HG03139 (cell line): Measurements from ENCODE around the gene COL8A1.
"Not testable (repeated sequence)": the region's sequence is repeated elsewhere in the genome, so short reads cannot be mapped to it uniquely, and the experiment has no call there.

Experiments used
- ATAC-seq: cut with Tn5 transposase; IDR thresholded peaks from one replicate; pipeline ENCODE4 v1.9.1; 2021; ENCODE audit not compliant: unreplicated experiment

Gene COL8A1

DNA sequence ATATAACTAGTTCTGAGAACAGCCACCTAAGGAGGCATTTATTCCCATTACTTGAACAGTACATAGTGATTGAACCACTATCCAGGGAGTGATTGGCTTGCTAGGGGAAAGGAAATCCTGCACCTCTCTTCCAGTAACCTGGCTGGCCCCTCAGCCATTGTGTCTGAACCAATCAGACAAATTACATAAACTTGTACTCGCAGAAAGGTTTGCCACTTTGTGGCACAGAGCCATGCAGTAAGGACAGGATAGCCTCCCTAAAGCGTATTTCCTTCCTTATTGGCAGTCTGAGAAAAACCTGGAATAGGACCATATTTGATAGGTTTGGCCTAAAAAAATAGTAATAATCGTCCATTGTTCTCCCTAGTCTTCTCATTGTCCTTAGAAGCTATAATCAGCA, 198.3 kb downstream of the COL8A1 start:
- no peak for ATAC-seq

DNA sequence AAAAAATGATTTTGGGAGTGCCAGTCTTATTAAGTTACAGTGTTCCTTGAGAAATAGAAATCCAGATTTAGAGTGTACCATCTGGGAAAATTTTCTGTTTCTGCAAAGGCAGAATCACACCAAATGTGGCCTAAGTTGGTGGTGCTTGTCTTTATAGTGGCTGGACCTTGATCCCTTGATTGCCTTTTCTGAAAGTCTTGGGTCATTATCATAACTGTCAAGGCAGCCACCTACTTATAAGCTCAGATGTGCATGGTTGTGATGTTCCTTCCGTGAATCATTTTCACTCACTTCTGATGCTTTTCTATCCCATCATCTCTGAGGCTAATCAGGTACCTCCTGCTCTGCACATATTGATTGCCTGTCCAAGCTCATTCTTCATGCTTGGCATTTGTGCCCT, 199.3 kb downstream of the COL8A1 start:
- ATAC-seq, result no peak

DNA sequence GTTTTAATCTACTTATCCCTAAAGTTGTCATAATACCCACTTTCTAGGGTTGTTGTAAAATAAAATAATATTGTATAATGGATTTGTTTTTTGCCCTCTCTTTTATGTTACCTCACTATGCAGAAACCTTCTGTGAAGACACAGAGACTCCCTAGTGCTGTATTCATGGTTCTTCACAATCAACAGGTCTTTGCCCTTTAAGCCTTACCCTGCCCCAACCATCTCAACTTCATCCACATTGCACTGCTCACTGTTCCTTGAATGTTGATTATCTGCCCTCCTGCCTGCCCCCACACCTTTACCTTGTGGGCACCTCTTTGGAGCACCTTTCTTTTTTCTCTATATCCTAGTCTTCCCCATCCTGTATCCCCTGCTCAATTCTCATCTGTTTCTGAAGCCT, 200.4 kb downstream of the COL8A1 start:
- no peak for ATAC-seq

DNA sequence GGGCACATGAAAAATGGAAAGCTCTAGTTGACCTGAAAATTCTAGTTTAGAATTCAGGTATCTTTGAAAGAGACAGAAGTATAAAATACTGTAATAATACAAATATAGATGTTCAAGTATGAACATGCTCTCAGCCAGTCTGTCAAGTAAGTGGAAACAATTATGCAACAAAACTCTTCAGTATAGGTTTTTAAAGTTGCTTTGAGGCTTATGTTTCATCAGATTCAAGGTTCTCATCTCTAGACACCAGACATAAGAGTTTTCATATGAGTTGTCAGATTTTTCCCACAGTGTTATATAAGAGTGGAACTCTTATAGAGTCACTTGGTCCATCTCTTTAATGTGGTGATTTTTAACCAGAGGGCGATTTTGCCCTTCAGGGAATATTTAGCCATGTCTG, 201.2 kb downstream of the COL8A1 start:
- no peak for ATAC-seq

DNA sequence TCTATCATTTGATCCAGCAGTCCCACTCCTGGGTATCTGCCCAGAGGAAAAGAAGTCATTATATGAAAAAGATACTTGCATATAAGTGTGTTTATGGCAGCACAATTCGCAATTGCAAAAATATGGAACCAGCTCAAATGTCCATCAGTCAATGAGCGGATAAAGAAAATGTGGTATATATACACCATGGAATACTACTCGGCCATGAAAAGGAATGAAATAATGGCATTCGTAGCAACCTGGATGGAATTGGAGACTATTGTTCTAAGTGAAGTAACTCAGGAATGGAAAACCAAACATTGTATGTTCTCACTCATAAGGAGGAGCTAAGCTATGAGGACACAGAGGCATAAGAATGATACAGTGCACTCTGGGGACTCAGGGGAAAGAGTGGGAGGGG, 203.6 kb downstream of the COL8A1 start:
- not testable (repeated sequence) for ATAC-seq

DNA sequence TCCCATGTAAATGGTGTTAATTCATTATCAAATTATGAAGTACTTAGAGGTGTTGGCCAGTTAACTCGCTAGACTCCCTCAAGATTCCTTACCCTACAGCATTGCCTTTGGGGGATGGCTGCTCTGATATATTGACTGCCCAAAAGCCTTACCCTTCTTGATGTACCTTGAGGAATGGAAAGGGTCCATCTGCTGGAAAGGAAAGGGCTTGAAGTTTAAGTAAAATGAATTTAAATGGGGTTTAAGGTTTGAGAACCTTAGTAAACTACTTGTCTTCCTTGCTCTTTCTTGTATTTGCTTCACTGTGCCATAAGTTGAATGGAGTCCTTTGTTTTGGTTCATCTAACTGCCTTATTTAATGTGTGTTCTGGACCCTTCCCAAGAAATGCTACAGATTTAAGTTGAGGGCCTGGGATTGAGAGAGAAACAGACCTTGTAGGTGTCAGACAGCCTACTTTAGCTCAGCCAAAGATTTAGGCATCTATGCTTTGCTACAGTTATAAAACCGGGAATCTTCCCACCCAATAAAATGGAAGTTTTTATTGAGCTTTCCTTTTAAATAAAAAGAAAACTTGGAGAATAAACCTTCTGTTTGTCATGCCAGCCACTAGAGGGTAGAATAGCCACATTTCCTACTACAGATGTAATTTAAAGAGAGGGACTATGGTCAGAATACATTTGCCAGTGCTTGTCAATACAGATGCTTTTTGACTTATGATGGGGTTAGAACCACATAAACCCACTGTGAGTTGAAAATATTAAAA, 204.6 kb downstream of the COL8A1 start:
- ATAC-seq, result no peak

DNA sequence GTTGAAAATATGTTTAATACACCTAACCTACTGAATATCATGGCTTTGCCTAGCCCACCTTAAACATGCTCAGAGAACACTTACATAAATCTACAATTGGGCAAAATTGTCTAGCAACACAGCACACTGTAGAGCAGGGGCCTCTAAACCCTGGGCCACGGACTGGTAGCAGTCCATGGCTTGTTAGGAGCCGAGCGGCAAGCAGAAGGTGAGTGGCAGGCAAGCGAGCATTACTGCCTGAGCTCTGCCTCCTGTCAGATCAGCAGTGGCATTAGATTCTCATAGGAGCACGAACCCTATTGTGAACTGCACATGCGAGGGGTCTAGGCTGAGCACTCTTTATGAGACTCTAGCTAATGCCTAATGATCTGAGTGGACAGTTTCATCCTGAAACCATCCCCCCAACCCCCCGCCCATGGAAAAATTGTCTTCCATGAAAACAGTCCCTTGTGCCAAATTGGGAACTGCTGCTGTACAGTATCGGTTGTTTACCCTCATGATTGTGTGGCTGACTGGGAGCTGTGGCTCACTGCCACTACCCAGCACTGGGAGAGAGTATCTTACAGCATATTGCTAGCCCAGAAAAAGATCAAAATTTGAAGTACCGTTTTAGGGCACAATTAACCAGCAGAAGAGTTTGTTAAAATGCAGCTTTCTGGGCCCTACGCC, 205.3 kb downstream of the COL8A1 start:
- no peak for ATAC-seq

DNA sequence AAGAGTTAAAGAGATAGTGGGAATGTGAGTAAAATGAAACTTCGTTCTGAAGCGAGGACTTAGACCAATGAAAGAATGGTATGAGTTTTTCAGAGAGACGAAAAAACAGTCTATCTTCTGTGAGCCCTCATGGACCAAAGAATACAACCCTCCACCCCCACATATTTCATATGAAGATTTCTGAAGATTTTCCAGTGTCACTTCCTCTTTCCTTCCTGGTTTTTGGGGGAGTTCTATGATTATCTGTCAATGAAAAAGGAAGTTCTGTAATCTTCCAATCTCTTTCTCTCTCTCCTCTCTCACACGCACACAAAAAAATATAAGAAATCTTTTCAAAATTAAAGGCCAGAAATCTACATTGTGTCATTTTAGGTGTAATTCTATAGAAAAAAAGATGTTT, 206.9 kb downstream of the COL8A1 start:
- no peak for ATAC-seq

DNA sequence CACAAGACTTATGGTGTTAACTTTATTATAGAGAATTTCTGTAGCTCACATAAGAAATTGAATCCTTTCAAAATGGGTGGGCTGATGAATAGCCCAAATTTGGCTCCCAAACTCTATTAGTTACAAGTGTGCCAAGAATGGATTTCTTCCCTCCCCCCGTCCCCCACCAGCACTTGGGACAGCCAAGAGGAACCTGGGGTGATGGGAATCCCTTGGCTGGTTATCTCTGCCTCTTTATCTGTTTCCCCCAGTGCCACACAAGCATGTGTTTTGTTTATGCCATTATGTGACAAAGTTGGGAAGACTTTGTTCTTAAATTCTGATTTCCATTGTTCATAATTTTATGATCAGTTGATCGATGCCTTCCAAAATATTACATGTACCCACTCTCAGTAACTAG, 207.6 kb downstream of the COL8A1 start:
- no peak for ATAC-seq

DNA sequence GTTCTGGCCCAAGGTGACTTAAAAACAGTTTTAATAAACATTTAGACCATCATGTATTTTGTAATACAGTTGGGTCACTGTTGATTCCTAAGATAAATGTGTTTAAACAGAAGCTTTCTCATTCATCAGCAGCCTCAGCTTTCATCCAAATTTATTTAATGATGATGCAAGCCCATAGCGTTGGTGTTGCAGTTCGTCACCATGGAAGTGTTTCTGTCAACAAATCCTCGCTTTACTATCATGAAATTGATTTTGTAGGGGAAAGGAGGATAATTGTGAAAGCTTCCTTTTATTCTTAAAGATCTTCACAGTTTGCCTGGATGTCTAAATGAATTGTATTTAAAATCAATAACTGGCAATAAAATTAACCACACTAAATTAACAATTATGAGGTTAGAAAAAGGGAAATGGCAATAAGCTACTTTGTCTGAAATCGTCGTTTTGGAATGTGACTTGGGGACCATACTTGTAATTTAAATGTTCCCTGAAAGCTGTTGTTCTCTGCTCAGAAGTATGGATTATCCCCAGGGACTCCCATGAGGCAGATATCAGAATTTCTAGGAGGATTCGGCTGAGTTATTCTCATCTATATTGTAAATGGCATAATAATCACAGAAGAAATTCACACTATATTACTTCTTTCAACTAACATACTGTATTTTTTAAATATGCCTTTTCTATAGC, 208.2 kb downstream of the COL8A1 start:
- ATAC-seq, result no peak

DNA sequence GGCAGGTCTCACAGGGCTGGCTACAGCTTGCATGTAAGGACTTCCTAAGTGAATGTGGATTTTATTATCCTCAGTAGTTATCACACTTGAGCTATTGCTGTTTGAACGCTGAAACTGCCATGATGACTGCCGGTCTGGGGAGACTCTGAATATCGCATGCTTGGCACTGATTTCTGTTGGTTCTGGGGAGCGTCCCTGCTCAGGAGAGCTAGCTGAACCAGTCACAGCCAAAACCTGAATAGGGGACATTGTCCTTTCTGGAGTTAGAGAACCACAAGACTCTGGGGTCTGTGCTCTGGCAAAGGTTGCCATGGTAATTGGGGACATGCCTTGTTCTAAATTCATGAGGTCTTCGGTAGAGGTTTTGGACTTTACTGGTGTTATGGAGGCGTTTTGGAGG, 210.0 kb downstream of the COL8A1 start:
- ATAC-seq, result no peak
